Activated CD8-positive, alpha-beta T cell treated with anti-CD3 and anti-CD28 coated beads for 36 hours (primary cell): Measurements from ENCODE around the gene CNIH1. TPM values are rescaled to one million over a fixed set of nuclear protein-coding genes. Genes with fewer than 3 reads are reported as not detected.

Source experiments
- total RNA-seq, 2 experiments: library from RNA; stranded (reverse); gene quantifications; one replicate each; pipeline ENCODE4 v1.2.3, GENCODE V29; 2021

The CNIH1 gene
- total RNA-seq, 2 experiments from 2014 or later: 82.0 to 82.7 TPM

Other genes with a start within 250 kb of the CNIH1 start
- 10 to 100 TPM; 88.0 to 92.7 TPM for gene CDKN3, start 44.4 kb downstream of the CNIH1 start, total RNA-seq
- 10 to 100 TPM; 29.2 to 32.1 TPM for gene GMFB, start 47.6 kb upstream of the CNIH1 start, total RNA-seq
- gene CGRRF1, start 68.5 kb upstream of the CNIH1 start, total RNA-seq: 10 to 100 TPM in 1 of 2 experiments, 1 to 10 TPM in 1; 9.6 to 10.0 TPM
- gene SAMD4A, start 125.8 kb upstream of the CNIH1 start, total RNA-seq: 1 to 10 TPM; 4.5 to 4.9 TPM